BJ (cell line): ENCODE results near the gene RNF166. TPM values are rescaled to one million over a fixed set of nuclear protein-coding genes. Genes with fewer than 3 reads are reported as not detected.

ENCODE experiments used
- CTCF ChIA-PET: fragments of 350-600 bp; formaldehyde crosslinking; extraction: SDS; loops from one replicate; lab custom pipeline; 2021; ENCODE audit warnings: antibody characterized with exemption, inconsistent platforms; lab: Yijun Ruan, JAX
- POLR2A ChIA-PET: fragments of 300-600 bp; sonication (Branson Sonifier 250); formaldehyde crosslinking; extraction: SDS; loops from one replicate; lab custom pipeline; 2021; ENCODE audit warnings: antibody characterized with exemption; lab: Charles Lee
- DNase-seq: peaks from one replicate; pipeline ENCODE4 v3.0.0-alpha.2; 2011; ENCODE audit warnings: low read depth
- H3K27me3 ChIP-seq: 2 replicates; pipeline ENCODE4 v1.6.0; 2011; ENCODE audit warnings: low read length; ENCODE audit not compliant: control insufficient read depth, insufficient read depth
- H3K36me3 ChIP-seq: 2 replicates; pipeline ENCODE4 v1.5.1; 2011; ENCODE audit warnings: low read length; ENCODE audit not compliant: control insufficient read depth, insufficient read depth
- H3K4me3 ChIP-seq: 2 replicates; pipeline ENCODE4 v1.5.1; 2011; ENCODE audit warnings: low read depth, mild to moderate bottlenecking, control low read depth, low read length
- polyA plus RNA-seq: library from polyadenylated mRNA; depleted of rRNA; stranded (reverse); fragments of >200 nt; gene quantifications from 2 replicates; pipeline ENCODE4 v1.2.3, GENCODE V29; 2011
- TF ChIP-seq, protein P1 (sequence below): IDR thresholded peaks from 2 replicates; pipeline ENCODE4 v1.5.1; 2011; ENCODE audit warnings: low read depth, mild to moderate bottlenecking, control low read depth, inconsistent platforms, low read length, moderate library complexity; ENCODE audit not compliant: insufficient read depth

RNF166 gene
- polyA plus RNA-seq, 1 experiment: 11.9 TPM

DNA sequence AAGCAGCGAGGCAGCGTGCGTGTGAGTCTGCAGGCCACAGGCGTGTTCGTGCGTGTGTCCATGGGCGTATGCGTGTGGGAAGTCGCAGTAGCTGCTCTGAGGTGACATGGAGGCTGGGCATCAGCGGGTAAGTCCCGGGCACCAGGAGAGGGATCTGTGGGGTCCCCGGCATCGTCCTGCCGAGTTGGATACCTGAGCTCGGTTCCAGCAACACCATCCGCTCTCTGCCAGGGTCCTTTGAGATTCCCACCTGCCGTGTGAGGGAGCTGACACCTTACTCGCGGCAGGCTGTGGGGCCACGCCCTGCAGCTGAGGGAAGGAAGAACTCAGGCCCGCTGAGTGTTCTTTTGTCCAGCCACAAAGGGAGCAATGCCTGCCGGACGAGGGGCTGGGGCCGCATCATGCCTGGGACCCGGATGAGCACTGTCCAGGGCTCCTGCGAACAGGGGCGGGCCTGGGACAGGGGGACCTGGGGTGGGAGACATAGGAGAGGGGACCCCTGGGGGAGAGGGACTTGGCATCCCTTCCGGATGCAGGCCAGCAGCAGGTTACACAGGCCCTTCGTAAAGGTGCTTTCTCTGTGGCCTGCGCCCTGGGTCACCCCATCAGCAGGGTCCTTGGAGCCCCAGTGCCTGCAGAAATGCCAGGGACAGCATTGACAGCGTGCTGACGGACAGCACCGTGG, 14.9 kb downstream of the RNF166 start:
- TF ChIP-seq, protein P1, sequence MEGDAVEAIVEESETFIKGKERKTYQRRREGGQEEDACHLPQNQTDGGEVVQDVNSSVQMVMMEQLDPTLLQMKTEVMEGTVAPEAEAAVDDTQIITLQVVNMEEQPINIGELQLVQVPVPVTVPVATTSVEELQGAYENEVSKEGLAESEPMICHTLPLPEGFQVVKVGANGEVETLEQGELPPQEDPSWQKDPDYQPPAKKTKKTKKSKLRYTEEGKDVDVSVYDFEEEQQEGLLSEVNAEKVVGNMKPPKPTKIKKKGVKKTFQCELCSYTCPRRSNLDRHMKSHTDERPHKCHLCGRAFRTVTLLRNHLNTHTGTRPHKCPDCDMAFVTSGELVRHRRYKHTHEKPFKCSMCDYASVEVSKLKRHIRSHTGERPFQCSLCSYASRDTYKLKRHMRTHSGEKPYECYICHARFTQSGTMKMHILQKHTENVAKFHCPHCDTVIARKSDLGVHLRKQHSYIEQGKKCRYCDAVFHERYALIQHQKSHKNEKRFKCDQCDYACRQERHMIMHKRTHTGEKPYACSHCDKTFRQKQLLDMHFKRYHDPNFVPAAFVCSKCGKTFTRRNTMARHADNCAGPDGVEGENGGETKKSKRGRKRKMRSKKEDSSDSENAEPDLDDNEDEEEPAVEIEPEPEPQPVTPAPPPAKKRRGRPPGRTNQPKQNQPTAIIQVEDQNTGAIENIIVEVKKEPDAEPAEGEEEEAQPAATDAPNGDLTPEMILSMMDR: no peak
- no peak for DNase-seq
- CTCF ChIA-PET: no interaction called here
- Histone ChIP-seq H3K36me3 (peaks cover 4% of the 10 kb centered on the region; the same call in 1 of the 2 replicates), H3K27me3 (peaks cover 14% of the 10 kb centered on the region), H3K4me3 (no peak overlapping the region)
- POLR2A ChIA-PET: no interaction called here

DNA sequence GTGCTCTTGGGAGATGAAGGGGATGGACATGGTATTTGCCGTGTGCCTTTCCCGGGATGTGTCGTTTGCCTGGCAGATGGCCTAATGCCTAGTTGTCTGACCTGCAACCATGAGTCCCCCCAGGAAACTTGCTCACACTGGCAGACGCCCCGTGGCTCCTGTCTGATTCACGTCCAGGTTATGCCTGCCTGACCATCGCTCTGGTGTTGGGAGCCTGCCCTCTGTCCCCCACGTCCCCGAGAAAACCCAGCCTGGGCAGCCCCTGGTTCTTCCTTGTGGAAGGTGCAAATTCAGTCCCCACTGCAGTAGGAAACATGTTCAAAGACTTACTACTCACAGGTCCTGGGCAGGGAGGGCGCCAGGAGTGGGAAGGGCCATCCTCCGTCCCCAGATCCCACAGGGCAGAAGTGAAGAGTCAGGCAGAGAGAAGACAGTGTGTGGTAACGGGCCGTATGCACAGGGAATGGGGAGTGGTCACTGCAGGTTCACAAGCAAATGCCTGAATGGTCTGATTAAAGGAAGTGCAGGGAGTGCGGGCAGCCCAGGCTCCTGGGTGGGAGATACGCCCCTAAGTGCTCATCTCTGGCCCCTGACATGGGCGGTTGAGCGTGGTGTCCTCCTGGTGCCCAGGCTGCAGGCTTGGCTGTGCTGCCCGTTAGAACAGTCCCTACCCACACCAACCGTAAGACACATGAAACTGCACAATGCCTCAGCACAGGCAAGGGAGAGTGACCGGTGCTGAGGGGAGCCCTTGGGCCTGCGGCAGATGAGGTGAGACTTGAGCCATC, 15.7 kb downstream of the RNF166 start:
- Histone ChIP-seq H3K27me3 (peaks cover 14% of the 10 kb centered on the region), H3K36me3 (peaks cover under 1% of the 10 kb centered on the region; the same call in 1 of the 2 replicates), H3K4me3 (no peak overlapping the region)
- TF ChIP-seq, protein P1: no peak
- DNase-seq: no peak
- CTCF ChIA-PET: no interaction called here
- POLR2A ChIA-PET: no interaction called here

DNA sequence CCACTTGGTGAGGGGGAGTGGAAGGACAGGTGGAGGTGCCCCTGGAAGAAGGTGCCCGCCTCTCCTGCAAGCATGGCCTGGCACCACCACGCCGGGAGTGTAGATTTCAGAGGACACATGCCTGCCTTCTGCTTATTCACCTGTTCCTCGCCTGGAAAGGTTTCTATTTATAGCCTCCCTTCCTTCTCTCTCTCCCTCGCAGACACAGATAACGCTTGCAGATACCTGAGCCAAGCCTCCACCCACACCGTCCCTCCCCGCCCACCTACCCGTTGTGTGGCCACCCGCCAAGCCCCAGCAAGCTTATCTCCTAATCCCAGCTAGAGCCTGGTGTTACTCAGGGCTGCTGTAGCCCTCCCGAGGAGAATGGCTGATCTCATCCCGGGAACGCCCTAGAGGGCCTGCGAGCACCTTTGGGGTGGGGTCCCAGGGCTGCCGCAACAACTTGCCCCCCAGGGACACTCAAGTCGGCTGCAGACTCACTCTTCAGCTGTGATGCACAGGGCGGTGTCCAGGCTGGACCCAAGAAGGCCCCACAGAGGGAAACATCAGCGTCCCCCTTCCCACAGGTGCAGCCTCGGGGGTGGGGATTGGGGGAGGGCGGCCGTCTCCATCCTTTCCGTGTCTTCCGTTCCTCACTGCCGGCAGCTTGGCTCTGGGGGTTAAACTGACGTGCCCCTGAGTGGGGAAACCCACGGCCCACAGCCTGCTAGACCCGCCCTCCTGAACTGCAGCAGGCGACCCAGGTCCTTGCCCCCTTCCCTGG, 18.0 kb downstream of the RNF166 start:
- H3K27me3 ChIP-seq: peaks cover 14% of the 10 kb centered on the region
- no peaks in the 10 kb centered on the region for H3K36me3 ChIP-seq
- ChIA-PET CTCF (no interaction called here), POLR2A (no interaction called here)
- DNase-seq: no peak
- no peak overlapping the region for H3K4me3 ChIP-seq
- TF ChIP-seq, protein P1: no peak

DNA sequence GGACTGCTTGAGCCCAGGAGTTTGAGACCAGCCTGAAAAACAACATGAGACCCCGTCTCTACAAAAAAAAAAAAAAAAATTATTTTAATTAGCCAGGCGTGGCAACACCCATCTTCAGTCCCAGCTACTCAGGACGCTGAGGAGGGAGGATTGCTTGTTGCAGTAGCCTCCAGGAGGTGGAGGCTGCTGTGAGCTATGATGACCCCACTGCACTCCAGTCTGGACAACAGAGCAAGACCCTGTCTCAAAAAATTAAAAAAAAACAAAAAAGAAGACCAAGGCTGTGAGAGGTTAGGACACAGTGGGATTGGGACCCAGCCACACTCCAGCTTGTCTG, 18.6 kb downstream of the RNF166 start:
- H3K4me3 ChIP-seq: no peak overlapping the region
- H3K36me3 ChIP-seq: no peaks in the 10 kb centered on the region
- TF ChIP-seq, protein P1: no peak
- CTCF ChIA-PET: interaction anchor here (1.0 to 1.1 kb wide), 2 partner anchors 10 to 24 kb away, joined by 3 read pairs; no protein-coding TSS in a partner anchor
- peaks cover 14% of the 10 kb centered on the region for H3K27me3 ChIP-seq
- no peak for DNase-seq
- POLR2A ChIA-PET: no interaction called here

DNA sequence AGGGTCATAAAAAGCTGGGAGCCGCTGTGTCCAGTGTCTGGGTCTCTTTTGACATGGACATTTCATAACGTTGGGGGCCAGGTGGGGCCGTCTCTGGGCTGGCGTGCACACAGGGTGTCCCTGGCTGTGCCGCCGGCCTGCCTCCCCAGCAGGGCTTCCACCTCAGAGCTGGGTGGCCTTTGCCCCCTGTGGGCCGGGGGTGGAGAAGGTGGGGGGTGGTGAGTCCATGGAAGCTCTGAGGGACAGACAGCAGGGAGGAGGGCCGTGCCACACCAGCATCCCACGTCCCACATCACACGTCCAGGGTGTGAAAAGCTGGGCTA, 19.0 kb downstream of the RNF166 start:
- POLR2A ChIA-PET: no interaction called here

More for the DNA sequence above, 19.0 kb downstream of the RNF166 start:
- TF ChIP-seq, protein P1: no peak
- CTCF ChIA-PET: interaction anchor here (0.9 to 1.1 kb wide), 3 partner anchors 9 to 23 kb away, joined by 3 read pairs; no protein-coding TSS in a partner anchor
- H3K27me3 ChIP-seq: peaks cover 14% of the 10 kb centered on the region
- H3K4me3 ChIP-seq: no peak overlapping the region
- H3K36me3 ChIP-seq: no peaks in the 10 kb centered on the region
- DNase-seq: no peak
